NCI-H2196 treated with DMSO at 0.1 percent for 48 hours (cell line): Measurements from ENCODE around the gene NAA38.
"Not testable (repeated sequence)": the region's sequence is repeated elsewhere in the genome, so short reads cannot be mapped to it uniquely, and the experiment has no call there.

Source experiments
- DNase-seq: peaks from one replicate; lab custom pipeline; 2025; ENCODE audit not compliant: unreplicated experiment; lab: John Stamatoyannopoulos, UW

Gene NAA38

GRCh38 chr17:7882068-7882467 is 24.7 kb upstream of the NAA38 start:
- DNase-seq: peak; percentile 20

- no peak for DNase-seq
These were observed 24.1 kb upstream of the NAA38 start for GRCh38 chr17:7881276-7882054.

- no peak for DNase-seq
These were observed 22.9 kb upstream of the NAA38 start for GRCh38 chr17:7880076-7880868.

- no peak for DNase-seq
These were observed 20.9 kb upstream of the NAA38 start for GRCh38 chr17:7878234-7878633.

DNA sequence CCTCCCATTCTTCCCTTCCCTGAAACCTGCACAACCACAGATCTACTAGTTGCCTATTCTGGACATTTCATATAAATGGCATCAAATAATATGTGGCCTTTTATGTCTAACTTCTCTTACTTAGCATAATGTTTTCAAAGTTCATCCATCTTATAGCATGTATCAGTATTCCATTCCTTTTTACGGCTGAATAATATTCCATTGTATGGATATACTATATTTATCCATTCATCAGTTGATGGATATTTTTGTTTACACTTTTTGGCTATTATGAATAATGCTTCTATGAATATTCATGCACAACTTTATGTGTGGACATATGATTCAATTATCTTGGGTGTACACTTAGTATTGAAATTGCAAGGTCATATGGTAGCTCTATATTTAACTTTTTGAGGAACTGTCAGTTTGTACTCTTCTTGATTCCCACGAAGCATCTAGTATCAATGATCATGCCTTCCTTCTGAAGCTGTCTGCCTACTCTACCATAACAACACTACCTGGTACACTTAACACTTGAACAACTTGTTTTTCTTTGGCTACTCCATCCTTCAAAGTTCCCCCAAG is 18.5 kb upstream of the NAA38 start:
- DNase-seq: no peak

DNA sequence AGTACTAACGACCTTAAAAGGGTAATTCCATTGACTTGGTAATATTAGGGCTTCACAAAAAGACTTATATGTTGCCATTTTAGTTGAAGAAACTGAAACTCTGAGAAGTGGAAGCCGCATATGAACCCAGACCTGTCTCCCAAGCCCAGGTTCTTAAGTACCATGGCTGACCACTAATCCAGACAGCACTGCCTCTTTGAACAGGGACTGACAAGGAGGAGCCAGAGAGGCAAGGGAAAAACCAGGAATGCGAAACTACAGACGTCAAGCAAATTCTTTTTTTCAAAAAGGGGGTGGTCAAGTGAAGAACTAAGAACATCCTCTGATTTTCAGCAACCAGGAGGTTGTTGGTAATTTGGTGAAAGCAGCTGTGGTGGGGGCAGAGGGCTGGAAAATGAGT is 15.7 kb upstream of the NAA38 start:
- no peak for DNase-seq

- no peak for DNase-seq
These were observed 10.5 kb upstream of the NAA38 start for GRCh38 chr17:7867881-7868329.

- DNase-seq: no peak
These were observed 7.8 kb upstream of the NAA38 start for GRCh38 chr17:7864995-7865650.

GRCh38 chr17:7864384-7864783 is 7.0 kb upstream of the NAA38 start:
- not testable (repeated sequence) for DNase-seq

GRCh38 chr17:7862692-7863437 is 5.5 kb upstream of the NAA38 start:
- no peak for DNase-seq

GRCh38 chr17:7859028-7859427 is 1.7 kb upstream of the NAA38 start:
- no peak for DNase-seq

DNA sequence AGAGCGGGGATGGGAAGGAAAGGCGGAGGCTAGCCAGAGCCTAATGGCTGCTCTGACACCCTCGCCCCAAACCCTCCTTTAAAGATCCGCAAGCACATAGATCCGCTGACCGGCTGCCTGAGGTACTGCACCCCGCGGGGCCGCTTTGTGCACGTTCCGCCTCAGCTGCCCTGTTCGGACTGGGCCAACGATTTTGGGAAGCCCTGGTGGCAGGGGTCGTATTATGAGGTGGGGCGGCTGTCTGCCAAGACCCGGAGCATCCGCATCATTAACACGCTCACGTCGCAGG is 1.1 kb upstream of the NAA38 start:
- DNase-seq: no peak

- DNase-seq: peak; percentile 69
These were observed 558 bp upstream of the NAA38 start, which contains the start of gene CYB5D1 for GRCh38 chr17:7857713-7858521. Gene CYB5D1, plus strand, starts transcription at chr17:7858003. Its CDS starts 132 bp downstream, at chr17:7858135.

DNA sequence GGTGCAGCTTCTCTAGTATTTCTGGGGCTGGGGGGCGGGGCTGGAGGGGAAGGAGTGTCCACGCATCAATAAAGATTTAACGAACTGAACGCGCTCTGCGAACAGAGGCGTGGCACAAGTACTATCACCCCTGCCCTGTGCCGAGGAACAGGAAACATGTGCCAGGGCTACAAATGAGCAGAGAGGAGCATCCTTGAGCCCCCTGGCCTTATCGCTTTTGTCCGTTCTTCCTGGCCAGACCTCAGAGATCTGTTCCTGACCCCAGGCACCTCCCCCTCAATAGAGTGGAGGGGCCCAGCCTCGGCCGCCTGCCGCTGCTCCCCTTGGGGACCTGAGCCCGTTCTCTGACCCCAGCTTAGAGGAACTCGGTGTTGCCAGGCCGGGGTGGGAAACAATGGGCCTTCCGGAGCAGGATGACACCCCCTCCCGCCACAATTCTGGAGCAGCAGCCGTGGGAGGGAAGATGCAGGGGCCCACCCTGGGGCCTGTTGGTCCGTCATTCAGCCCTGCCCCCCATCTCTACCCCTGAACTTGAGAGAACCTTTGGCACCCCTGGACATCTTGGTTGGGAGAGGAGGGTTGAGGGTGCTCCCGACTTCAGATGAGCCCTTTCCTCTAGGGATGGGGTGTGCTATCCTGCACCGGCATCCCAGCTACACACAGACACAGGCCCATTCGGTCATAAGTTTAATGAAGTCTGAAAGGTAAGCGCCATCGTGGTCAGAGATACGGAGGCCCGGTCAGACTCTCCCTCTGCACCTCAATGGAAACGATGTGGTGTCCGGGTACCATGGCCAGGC is 1.1 kb downstream of the NAA38 start:
- no peak for DNase-seq

DNA sequence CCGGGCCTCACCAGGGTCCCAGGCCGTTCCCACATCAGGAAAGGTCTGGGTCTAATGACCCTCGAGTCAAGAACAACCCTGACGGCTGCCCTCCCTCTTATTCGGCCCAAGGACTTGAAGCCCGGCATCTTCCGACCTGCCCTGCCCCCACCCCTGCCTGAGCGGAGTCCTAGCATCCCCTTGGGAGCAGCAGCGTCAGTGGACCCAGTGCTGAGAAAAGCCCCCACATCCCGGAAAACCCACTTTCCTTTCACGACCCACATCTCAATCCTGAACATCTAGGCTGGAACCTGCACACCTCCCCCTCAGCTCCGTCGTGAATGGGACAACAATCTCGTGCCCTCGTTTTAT is 1.7 kb downstream of the NAA38 start:
- no peak for DNase-seq

DNA sequence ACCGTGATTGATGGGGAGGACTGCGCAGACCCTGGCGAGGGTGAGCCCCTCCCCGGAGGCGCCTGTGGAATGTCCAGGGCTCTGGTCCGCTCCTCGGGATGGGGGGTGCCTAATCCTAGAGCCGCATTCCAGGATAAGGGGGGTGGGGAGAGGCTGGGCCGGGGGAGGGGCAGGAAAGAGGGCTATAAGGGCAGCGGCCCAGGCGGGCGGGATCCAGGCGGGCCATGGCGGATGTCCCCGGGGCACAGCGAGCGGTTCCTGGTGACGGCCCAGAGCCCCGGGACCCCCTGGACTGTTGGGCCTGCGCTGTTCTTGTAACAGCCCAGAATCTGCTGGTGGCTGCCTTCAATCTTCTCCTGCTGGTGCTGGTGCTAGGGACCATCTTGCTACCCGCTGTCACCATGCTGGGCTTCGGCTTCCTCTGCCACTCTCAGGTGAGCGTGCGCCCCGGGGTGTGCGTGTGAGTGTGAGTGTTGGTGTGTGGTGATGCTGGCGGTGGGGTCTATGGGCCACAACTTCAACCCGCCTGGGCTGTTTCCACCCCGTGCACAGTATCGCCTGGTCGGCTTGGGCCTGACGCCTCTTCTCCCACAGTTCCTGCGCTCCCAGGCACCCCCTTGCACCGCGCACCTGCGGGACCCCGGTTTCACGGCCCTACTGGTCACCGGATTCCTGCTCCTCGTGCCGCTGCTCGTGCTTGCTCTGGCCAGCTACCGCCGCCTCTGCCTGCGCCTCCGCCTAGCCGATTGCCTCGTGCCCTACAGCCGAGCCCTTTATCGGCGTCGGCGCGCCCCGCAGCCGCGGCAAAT is 2.3 kb downstream of the NAA38 start, which contains the start of gene TMEM88:
Gene TMEM88 (plus strand): TSS at position 216 of the 809 bp plus-strand sequence. CDS start 9 bp downstream, at position 225.
- DNase-seq: no peak

GRCh38 chr17:7854078-7854777 is 3.1 kb downstream of the NAA38 start:
- DNase-seq: no peak

- no peak for DNase-seq
These were observed 3.7 kb downstream of the NAA38 start for GRCh38 chr17:7853691-7854038.
